Measurements from ENCODE around the gene CDC42BPB.

Gene CDC42BPB

DNA sequence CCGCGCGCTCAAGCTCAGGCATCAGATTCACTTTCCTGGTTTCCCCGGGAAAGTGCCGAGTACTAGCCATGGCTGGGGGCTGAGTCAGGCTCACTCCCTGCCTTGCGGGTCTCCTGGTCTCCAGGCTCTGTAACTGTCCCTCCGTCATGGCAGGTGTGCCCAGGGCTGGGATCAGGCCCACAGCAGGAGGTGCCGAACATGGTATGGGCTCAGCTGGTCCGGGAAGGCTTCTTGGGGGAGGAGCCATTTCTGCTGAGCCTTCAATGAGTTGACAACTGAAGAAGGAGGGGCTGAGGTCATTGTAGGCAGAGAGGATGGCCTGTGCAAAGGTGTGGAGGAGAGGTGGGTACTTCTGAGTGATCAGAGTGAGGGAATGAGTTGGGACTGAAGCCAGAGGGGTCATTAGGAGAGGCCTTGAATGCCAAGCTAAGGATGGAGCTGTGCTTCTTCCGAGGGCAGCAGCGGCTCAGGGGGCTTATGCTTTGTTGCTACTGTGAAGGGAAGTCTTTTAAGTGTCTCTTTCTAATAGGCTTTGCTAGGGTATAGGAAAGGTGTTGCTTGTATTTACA, 37.9 kb upstream of the CDC42BPB start:
- DNase-seq (ENCODE audit: low spot score), result no peak

GRCh38 chr14:103094406-103095209, 37.3 kb upstream of the CDC42BPB start, which contains the start of gene EXOC3L4:
Gene EXOC3L4, plus strand, starts transcription at chr14:103094725. Its CDS starts 5,495 bp downstream, at chr14:103100220.
- DNase-seq (ENCODE audit: low spot score), result peak; percentile 85

DNA sequence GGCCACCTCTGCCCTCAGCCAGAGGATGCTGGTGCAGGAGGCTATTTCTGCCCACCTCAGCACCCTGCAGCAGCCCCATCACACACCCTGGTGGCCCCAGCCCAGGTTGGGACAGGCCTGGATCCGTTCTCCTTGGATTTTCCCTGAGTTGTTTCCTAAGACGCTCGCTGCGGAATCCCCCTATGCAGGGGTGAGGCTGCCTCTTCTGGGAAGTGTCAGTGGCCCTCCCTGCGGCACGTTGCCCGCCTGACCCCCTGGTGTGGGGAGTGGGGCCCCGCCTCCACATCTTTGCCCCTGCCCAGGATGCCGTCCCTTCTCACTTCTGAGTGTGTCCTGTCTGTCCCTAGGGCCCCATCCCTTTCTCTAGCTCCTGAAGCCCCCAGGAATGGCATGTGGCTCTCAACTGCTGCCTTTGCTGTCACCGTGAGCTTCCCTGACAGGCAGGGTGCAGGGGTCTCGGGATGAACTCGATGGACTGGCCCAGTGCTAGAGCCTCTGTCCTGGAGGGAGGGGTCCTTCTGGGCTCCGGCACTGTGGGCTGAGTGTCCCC, 36.6 kb upstream of the CDC42BPB start:
- DNase-seq (ENCODE audit: low spot score), result no peak

DNA sequence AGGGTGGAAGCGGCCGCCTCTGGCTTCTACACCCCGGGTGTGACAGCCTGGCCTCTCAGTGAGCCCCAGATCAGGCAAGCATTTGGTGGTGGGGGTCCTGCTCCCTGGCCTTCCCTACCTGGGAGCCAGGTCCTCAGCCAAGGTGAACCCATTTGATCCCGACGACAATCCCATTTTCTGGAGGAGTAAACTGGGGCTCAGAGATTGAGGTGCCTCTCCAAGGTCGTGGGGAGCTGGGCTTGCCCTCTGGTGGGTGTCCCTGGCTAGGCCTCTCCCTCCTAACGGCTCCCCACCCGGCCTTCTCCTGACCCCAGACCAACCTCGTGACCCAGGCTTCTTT, 34.5 kb upstream of the CDC42BPB start:
- DNase-seq (ENCODE audit: low spot score), result no peak

- peak; percentile 87 for DNase-seq (ENCODE audit: low spot score)
Measured at GRCh38 chr14:103091041-103091882, 33.9 kb upstream of the CDC42BPB start.

- no peak for DNase-seq (ENCODE audit: low spot score)
Measured at GRCh38 chr14:103090481-103091020, 33.2 kb upstream of the CDC42BPB start.

- DNase-seq (ENCODE audit: low spot score), result no peak
Measured at GRCh38 chr14:103089386-103090335, 32.3 kb upstream of the CDC42BPB start.

- no peak for DNase-seq (ENCODE audit: low spot score)
Measured at GRCh38 chr14:103088921-103089320, 31.6 kb upstream of the CDC42BPB start.

DNA sequence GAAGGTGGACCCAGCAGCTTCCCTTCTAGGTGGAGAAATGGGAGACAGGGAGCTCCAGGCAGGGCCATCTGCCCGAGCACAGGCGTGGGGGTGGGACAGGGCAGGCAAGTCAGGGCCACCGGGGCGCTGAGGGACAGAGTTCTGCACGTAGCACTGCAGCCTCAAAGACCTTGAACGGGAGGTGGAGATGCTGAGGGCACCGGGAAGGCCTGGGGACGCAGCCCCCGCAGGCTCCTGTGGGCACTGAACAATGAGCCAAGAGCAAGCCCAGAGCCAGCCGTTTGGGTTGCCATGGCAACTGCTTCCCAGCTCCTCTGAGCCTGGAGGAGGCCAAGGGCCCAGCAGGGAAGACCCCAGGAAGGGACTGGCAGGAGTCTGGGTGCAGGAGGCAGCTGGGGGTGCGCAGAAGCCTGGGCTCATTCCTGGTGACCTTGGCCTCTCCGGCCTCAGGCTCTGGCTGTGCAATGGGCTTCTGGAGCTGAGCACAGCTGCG, 30.0 kb upstream of the CDC42BPB start:
- no peak for DNase-seq (ENCODE audit: low spot score)

DNA sequence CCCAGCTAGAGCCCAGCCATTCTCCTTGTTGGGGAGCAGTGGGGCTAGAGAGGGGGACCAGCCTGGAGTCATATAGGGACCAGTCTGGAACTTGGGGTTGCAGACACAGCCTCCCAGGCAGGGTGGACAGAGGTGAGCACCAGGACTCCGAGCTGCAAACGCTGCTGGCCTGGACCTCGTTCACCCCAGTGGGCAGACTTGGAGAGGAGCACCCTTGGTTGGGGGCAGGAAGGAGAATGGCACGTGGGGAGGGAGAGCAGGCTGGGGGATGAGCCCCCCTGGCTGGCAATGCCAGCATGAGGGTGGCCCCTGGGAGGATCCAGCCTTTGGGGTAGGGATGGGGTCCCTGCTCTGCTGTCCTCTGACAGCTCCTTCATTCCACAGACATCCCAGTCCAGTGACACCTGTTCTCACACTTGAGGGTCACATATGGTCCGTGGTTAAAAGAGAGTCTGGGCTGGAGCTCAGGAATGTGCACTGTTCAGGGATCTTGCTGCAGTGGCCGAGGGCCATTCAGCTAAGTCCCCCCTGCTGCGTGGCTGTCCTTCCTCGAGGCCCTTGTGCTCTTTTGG, 29.5 kb upstream of the CDC42BPB start:
- no peak for DNase-seq (ENCODE audit: low spot score)

- DNase-seq (ENCODE audit: low spot score), result no peak
Measured at GRCh38 chr14:103085106-103086091, 28.1 kb upstream of the CDC42BPB start.

GRCh38 chr14:103084021-103084919, 26.9 kb upstream of the CDC42BPB start, which contains the start of gene LBHD2:
Gene LBHD2, plus strand, starts transcription at chr14:103084210. Its CDS starts 1,803 bp downstream, at chr14:103086013.
- DNase-seq (ENCODE audit: low spot score), result no peak

- DNase-seq (ENCODE audit: low spot score), result no peak
Measured at GRCh38 chr14:103081951-103082350, 24.6 kb upstream of the CDC42BPB start.

GRCh38 chr14:103078860-103079587, 21.7 kb upstream of the CDC42BPB start:
- no peak for DNase-seq (ENCODE audit: low spot score)

DNA sequence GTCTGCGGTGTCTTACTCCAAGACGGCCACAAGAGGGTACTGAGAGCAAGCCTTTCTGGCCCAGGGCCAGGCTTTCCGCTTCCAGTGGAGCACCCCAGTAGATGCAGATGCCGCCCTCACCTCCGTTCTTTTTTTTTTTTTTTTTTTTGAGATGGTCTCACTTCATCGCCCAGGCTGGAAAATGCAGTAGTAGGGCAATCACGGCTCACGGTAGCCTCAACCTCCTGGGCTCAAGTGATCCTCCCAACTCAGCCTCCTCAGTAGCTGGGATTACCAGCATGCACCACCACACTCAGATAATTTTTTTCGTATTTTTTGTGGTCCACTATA, 21.0 kb upstream of the CDC42BPB start:
- peak; percentile 93 for DNase-seq (ENCODE audit: low spot score)

DNA sequence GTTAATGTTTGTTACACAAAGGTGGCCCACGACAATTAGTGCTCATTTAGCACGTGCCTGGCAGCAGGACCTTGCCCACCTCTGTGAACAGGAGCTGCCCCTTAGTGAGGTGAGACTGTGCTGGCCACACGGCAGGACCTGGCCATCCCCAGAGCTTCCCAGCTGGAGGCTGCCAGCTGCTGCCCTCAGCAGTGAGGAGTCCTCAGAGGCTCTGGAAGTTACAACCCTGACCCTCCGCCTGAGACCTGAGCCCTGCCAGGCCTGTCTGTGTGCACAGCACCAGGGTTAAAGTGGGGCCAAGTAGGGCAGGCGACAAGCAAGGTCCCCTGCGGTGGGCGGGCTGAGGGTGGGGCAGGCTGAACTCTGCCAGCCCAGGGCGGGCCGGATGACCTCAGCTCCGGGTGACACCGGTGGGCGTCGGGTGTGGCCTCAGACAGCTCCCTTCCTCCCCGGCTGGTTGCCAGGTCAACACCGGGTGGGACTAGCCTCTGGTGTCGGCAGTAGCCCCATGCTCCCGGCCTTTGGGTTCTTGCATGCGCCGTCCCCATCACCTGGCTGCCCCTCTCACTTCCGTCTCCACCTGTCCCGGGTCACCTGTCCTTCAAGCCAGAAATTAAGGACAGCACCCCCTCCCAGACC, 17.5 kb upstream of the CDC42BPB start:
- DNase-seq (ENCODE audit: low spot score), result peak; percentile 75
